Measurements from ENCODE around the gene RNF225.

Gene RNF225

DNA sequence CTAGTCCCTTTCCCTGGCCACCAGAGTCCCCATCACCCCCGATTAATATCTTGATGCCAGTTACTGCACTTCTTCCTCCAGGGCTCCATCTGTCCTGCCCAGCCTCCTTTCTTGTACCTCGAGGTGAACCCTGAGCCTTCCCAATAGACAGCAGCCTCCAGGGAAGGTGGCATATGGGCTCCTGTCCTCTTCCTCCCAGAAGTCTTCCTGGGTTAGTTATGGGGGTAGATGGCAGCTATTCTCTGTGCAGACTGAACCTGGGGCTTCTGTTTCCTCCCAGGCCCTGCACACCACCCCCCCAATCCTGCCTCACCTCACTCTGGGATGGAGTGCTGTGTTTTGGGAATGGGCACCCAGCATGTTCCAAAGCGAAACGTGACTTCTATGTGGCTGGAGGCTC lies 2.6 kb downstream of the RNF225 start:
- peaks cover 10% of the 10 kb centered on the region for H4K20me1 ChIP-seq (ENCODE audit: insufficient read depth, low read length, poor library complexity, severe bottlenecking)
- no peaks in the 10 kb centered on the region for H3K79me2 ChIP-seq (ENCODE audit: insufficient read depth, low read length)
- no peaks in the 10 kb centered on the region for H3K27me3 ChIP-seq (ENCODE audit: insufficient read depth, low read length, poor library complexity, severe bottlenecking)
- peaks cover 4% of the 10 kb centered on the region; the same call in 1 of the 2 replicates for H3F3A ChIP-seq (ENCODE audit: low read depth)
- no peaks in the 10 kb centered on the region for H3K9me2 ChIP-seq (replicated peaks; ENCODE audit: low read depth, low read length)
- H3K4me1 ChIP-seq (ENCODE audit: insufficient read depth, low read length, poor library complexity, severe bottlenecking) = peaks cover 12% of the 10 kb centered on the region
- H3K9ac ChIP-seq (ENCODE audit: low read depth, low read length, poor library complexity, severe bottlenecking) = no peak overlapping the region
- no peak for TF ChIP-seq EZH2phosphoT487 (IDR thresholded peaks at IDR 0.05; ENCODE audit: borderline replicate concordance)
- TF ChIP-seq, protein P1, sequence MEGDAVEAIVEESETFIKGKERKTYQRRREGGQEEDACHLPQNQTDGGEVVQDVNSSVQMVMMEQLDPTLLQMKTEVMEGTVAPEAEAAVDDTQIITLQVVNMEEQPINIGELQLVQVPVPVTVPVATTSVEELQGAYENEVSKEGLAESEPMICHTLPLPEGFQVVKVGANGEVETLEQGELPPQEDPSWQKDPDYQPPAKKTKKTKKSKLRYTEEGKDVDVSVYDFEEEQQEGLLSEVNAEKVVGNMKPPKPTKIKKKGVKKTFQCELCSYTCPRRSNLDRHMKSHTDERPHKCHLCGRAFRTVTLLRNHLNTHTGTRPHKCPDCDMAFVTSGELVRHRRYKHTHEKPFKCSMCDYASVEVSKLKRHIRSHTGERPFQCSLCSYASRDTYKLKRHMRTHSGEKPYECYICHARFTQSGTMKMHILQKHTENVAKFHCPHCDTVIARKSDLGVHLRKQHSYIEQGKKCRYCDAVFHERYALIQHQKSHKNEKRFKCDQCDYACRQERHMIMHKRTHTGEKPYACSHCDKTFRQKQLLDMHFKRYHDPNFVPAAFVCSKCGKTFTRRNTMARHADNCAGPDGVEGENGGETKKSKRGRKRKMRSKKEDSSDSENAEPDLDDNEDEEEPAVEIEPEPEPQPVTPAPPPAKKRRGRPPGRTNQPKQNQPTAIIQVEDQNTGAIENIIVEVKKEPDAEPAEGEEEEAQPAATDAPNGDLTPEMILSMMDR (conservative IDR thresholded peaks at IDR 0.05; ENCODE audit: low read length) = no peak
- H2AFZ ChIP-seq (ENCODE audit: low read length) = no peak overlapping the region
- H3K4me3 ChIP-seq (ENCODE audit: low read length, poor library complexity, severe bottlenecking) = no peak overlapping the region
- H3K36me3 ChIP-seq (ENCODE audit: insufficient read depth, low read length) = peaks cover 22% of the 10 kb centered on the region; the same call in 1 of the 2 replicates
- H3K9me3 ChIP-seq (ENCODE audit: insufficient read depth, low read depth, low read length) = no peaks in the 10 kb centered on the region
- H3K4me2 ChIP-seq (ENCODE audit: low read depth, low read length, poor library complexity, severe bottlenecking) = no peak overlapping the region

DNA sequence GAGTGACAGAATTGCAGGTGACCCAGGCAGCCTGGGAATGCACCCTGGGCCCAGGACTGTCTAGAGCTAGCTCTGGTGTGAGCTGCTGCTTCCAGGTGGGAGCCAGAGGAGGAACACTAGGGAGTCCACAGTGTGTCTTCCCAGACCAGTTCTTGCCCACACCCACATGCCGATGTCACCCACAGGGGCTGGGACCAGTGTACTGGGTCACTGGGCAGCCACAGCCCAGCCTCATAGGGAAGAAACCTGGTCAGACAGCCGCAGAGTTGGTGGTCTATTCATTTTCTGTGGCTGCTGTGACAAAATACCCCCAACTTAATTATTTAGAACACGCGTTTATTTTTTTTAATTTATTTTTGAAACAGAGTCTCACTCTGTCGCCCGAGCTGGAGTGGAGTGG lies 3.1 kb downstream of the RNF225 start:
- Histone ChIP-seq H3K4me1 (ENCODE audit: insufficient read depth, low read length, poor library complexity, severe bottlenecking) (peaks cover 12% of the 10 kb centered on the region), H3K36me3 (ENCODE audit: insufficient read depth, low read length) (peaks cover 18% of the 10 kb centered on the region; the same call in 1 of the 2 replicates), H3K27me3 (ENCODE audit: insufficient read depth, low read length, poor library complexity, severe bottlenecking) (no peaks in the 10 kb centered on the region), H3K79me2 (ENCODE audit: insufficient read depth, low read length) (no peaks in the 10 kb centered on the region), H3F3A (ENCODE audit: low read depth) (peaks cover 6% of the 10 kb centered on the region; the same call in 1 of the 2 replicates), H3K9me2 (replicated peaks; ENCODE audit: low read depth, low read length) (no peaks in the 10 kb centered on the region), H3K4me2 (ENCODE audit: low read depth, low read length, poor library complexity, severe bottlenecking) (no peak overlapping the region), H3K9me3 (ENCODE audit: insufficient read depth, low read depth, low read length) (no peaks in the 10 kb centered on the region), H3K9ac (ENCODE audit: low read depth, low read length, poor library complexity, severe bottlenecking) (no peak overlapping the region), H4K20me1 (ENCODE audit: insufficient read depth, low read length, poor library complexity, severe bottlenecking) (peaks cover 7% of the 10 kb centered on the region), H2AFZ (ENCODE audit: low read length) (no peak overlapping the region), H3K4me3 (ENCODE audit: low read length, poor library complexity, severe bottlenecking) (no peak overlapping the region)
- TF ChIP-seq, protein P1 (conservative IDR thresholded peaks at IDR 0.05; ENCODE audit: low read length) = no peak
- no peak for TF ChIP-seq EZH2phosphoT487 (IDR thresholded peaks at IDR 0.05; ENCODE audit: borderline replicate concordance)

DNA sequence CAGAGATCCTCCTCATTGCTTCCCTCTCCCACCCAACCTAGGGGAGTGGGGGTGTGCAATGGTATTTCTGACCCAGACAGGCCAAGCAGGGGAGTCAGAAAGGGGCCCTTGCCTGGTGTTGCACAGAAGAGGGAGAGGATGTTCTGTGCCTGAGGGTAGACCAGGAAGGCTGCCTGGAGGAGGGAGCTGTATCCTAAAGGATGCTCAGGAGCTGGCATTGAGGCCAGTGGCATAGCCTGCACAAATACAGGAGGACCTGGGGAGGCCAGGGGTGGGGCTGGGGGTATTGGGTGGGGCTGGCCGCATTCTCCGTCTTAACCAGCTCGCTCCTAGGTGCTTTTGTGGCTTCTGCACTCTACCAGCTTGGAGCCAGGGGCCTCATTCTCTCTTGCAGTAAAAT lies 4.4 kb downstream of the RNF225 start:
- Histone ChIP-seq H3K4me1 (ENCODE audit: insufficient read depth, low read length, poor library complexity, severe bottlenecking) (peaks cover 12% of the 10 kb centered on the region), H3F3A (ENCODE audit: low read depth) (peaks cover 6% of the 10 kb centered on the region; the same call in 1 of the 2 replicates), H3K9me2 (replicated peaks; ENCODE audit: low read depth, low read length) (no peaks in the 10 kb centered on the region), H3K9me3 (ENCODE audit: insufficient read depth, low read depth, low read length) (no peaks in the 10 kb centered on the region), H3K4me3 (ENCODE audit: low read length, poor library complexity, severe bottlenecking) (no peak overlapping the region), H3K36me3 (ENCODE audit: insufficient read depth, low read length) (peaks cover 4% of the 10 kb centered on the region; the same call in 1 of the 2 replicates), H3K79me2 (ENCODE audit: insufficient read depth, low read length) (no peaks in the 10 kb centered on the region), H2AFZ (ENCODE audit: low read length) (no peak overlapping the region), H3K27me3 (ENCODE audit: insufficient read depth, low read length, poor library complexity, severe bottlenecking) (no peaks in the 10 kb centered on the region), H3K4me2 (ENCODE audit: low read depth, low read length, poor library complexity, severe bottlenecking) (no peak overlapping the region), H4K20me1 (ENCODE audit: insufficient read depth, low read length, poor library complexity, severe bottlenecking) (peaks cover 2% of the 10 kb centered on the region), H3K9ac (ENCODE audit: low read depth, low read length, poor library complexity, severe bottlenecking) (no peak overlapping the region)
- TF ChIP-seq, protein P1 (conservative IDR thresholded peaks at IDR 0.05; ENCODE audit: low read length) = no peak
- no peak for TF ChIP-seq EZH2phosphoT487 (IDR thresholded peaks at IDR 0.05; ENCODE audit: borderline replicate concordance)
